ENCODE results near the gene HYAL2.
A peak's percentile ranks its signal among the peaks of the same experiment; 100 is the strongest.

DNA sequence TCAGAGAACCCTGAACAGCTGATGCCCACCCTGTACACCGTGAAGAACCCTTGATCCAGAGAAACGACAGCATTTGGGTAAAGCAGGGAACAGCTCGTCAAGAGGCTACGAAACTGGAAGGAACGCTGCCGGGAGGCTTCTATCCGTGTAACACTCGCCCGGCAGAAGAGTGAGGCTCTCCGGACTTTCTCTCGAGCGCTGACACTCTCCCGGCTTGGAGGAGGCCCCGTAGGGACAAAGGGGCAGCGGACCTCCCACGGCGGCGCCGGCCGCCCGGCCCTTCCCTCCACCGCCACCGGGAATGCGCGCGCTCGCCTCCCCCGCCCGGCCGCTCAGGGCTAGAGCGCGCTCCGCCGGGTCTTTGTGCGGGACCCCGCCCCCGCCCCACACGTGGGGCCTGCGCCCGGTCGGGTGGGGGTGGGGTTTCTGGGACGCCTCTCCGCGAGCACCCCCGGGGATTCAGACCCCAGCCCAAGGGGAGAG lies 1.7 kb downstream of the HYAL2 start:
- TF ChIP-seq, protein P1, sequence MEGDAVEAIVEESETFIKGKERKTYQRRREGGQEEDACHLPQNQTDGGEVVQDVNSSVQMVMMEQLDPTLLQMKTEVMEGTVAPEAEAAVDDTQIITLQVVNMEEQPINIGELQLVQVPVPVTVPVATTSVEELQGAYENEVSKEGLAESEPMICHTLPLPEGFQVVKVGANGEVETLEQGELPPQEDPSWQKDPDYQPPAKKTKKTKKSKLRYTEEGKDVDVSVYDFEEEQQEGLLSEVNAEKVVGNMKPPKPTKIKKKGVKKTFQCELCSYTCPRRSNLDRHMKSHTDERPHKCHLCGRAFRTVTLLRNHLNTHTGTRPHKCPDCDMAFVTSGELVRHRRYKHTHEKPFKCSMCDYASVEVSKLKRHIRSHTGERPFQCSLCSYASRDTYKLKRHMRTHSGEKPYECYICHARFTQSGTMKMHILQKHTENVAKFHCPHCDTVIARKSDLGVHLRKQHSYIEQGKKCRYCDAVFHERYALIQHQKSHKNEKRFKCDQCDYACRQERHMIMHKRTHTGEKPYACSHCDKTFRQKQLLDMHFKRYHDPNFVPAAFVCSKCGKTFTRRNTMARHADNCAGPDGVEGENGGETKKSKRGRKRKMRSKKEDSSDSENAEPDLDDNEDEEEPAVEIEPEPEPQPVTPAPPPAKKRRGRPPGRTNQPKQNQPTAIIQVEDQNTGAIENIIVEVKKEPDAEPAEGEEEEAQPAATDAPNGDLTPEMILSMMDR (IDR thresholded peaks at IDR 0.05) = no peak
- peak; percentile 6 to 45 for TF ChIP-seq POLR2AphosphoS5 (IDR thresholded peaks at IDR 0.05)
- TF ChIP-seq EP300 (IDR thresholded peaks at IDR 0.05) = no peak
- TF ChIP-seq POLR2A (IDR thresholded peaks at IDR 0.05) = peak in 1 of 4 donors; percentile 19

Measured in upper lobe of left lung (tissue), 4 donors.